ENCODE data around the gene SH3PXD2A.

The SH3PXD2A gene

DNA sequence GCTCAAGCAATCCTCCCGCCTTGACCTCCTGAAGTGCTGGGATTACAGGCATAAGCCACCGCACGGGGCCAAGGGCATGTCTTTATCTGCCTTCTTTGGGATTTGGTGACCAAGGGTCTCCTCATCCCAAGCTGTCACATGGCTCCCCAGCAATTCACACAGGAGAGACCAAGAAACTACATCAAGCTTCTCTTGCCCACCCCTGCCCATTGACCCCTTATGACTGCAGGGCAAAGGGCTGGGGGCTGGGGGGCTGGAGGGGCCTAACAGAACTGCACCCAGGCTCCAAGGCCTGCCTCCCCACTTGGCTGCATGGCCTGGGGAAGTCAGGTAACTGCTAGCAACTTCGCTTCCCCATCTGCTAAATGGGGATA is 137.1 kb downstream of the SH3PXD2A start:
- TF ChIP-seq, protein P1, sequence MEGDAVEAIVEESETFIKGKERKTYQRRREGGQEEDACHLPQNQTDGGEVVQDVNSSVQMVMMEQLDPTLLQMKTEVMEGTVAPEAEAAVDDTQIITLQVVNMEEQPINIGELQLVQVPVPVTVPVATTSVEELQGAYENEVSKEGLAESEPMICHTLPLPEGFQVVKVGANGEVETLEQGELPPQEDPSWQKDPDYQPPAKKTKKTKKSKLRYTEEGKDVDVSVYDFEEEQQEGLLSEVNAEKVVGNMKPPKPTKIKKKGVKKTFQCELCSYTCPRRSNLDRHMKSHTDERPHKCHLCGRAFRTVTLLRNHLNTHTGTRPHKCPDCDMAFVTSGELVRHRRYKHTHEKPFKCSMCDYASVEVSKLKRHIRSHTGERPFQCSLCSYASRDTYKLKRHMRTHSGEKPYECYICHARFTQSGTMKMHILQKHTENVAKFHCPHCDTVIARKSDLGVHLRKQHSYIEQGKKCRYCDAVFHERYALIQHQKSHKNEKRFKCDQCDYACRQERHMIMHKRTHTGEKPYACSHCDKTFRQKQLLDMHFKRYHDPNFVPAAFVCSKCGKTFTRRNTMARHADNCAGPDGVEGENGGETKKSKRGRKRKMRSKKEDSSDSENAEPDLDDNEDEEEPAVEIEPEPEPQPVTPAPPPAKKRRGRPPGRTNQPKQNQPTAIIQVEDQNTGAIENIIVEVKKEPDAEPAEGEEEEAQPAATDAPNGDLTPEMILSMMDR (IDR thresholded peaks at IDR 0.05; ENCODE audit: low read depth, low read length): no peak
- H3K4me3 ChIP-seq (replicated peaks in 1 of 2; ENCODE audit: low read depth in 2 of 2, low read length in 2 of 2): no peak overlapping the region
- no peak for DNase-seq (ENCODE audit: low read depth in 2 of 2)

DNA sequence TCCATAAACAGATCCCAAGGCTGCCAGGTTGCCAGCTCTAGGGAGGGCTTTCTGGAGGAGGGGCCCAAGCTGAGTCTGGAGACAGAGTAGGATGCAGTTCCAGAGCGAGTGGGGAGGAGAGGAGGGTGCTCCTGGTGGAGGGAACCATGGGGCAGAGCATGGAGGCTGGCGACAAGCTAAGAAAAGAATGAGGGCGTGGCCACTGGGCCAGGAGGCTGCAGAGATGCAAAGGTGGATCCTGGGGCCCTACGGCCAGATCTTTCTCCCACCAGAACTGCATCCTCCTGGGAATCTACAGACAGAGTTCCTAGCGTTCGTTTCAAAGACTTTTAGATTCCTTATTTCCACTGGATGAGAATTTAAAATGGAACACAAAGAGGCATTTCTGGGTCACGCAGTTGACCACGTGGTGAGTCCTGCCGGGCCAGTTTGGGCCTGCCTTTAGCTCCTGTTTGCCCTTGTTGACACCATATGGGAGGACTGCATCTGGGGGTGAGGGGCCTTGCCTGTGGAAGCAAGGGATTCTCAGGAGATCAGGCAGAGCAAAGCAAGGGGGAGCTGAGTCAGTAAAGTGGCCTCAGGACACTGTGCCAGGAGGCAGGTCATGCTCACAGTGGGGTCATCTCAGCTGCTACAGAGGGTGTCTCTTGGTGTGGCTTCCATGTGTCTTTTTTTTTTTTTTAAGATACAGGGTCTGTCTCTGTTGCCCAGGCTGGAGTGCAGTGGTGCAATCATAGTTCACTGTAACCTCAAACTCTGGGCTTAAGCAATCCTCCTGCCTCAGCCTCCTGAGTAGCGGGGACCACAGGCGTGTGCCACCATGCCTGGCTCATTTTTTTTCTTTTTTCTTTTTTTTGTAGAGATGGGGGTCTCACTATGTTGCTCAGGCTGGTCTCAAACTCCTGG is 137.8 kb downstream of the SH3PXD2A start:
- no peak for DNase-seq (ENCODE audit: low read depth in 2 of 2)
- TF ChIP-seq, protein P1 (IDR thresholded peaks at IDR 0.05; ENCODE audit: low read depth, low read length): no peak
- H3K4me3 ChIP-seq (replicated peaks in 1 of 2; ENCODE audit: low read depth in 2 of 2, low read length in 2 of 2): no peak overlapping the region

DNA sequence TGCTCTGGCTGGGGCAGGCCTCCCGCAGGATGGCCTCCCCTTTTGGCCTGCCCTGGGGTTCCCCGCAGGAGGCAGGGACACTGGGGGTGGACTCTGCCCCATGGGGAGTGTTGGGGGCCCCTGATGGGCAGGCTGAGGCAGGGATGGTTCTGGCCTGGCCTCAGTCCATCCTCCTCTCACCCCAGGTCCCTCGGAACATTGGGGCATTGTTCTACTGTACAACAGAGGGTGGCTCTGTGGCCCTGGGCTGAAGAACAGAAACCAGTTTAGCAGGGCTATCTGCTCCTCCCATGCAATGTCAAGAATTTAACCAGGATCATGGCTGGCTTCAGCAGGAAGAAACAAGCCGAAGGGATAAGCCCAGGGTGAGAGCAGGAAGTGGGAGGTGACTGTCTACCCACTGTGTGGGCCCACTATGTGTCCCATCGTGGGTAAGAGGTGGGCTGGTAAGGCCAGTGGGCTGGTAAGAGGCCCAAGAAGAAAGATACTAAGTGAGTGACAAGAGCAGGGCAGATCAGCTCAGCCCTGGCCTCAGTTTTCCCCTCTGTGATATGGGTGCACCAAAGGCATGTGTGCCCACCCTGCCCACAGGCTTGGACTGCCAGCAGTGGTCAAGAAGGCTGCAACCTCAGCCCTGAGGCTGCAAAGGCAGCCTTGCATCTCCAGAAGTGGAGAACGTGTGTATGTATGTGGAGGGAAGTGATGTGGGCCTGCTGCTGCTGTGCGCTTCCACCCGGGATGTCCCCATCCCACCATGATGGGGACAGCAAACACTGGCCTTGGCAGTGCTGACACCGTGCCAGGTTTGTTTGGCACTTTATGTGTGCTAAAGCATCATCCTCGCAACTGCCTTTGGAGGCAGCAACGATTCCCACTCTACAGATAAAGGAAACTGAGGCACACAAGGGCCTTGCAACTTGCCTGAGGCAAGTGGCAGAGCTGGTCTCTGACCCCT is 138.9 kb downstream of the SH3PXD2A start:
- peak in 1 of 2 donors; percentile 32 for DNase-seq (ENCODE audit: low read depth in 2 of 2)
- TF ChIP-seq, protein P1 (IDR thresholded peaks at IDR 0.05; ENCODE audit: low read depth, low read length): no peak
- H3K4me3 ChIP-seq (replicated peaks in 1 of 2; ENCODE audit: low read depth in 2 of 2, low read length in 2 of 2): no peak overlapping the region

DNA sequence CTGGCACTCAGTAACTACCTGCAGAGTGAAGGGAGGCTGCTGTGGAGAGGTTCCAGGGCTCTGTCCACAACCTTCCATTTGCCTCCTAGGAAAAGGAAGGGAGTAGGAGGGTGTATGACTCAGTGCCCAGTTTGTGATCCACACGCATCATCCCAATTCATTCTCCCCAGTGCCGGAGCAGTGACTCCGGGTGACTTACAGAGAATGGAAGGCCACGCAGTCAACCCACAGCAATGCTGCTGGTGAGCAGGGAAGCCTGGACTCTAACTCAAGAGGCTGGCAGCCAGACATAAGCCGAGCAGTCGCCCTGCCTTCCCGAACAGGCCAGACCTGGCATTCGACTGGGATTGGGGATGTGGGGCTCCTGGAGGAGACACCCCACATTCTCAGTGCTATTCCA is 139.9 kb downstream of the SH3PXD2A start:
- no peak overlapping the region for H3K4me3 ChIP-seq (replicated peaks in 1 of 2; ENCODE audit: low read depth in 2 of 2, low read length in 2 of 2)
- peak; percentile 44 to 77 for DNase-seq (ENCODE audit: low read depth in 2 of 2)

DNA sequence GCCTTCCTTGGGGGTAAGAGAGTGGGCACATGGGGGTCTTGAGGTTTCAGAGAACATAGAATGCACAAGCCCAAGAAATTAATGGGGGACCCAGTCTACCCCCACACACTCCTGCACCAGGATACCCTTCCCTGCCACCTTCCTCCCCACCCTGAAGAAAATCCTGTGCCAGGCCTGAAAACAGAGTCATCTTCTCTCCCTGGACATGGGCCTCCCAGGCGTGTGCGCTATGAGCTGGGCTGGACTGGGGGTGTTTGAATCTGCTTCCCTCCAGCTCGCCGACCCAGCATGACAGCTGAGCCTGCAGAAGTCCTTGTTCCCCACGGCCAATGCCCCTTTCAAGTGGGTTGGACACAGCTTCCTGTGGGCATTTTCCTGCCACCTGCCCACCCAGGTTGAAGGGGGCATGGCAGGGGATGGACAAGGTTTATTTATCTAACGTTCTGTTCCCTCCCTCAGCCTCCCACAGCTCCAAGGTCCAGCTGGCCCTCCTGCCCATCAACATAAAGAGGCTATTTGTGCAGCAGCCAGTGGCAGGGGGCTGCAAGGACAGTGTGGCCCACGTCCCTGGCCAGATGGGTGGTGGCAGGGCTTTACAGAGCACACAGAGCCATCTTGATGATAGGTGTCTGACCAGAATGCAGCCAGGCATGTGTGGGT is 141.0 kb downstream of the SH3PXD2A start:
- TF ChIP-seq, protein P1 (IDR thresholded peaks at IDR 0.05; ENCODE audit: low read depth, low read length): no peak

More for the DNA sequence above, 139.9 kb downstream of the SH3PXD2A start:
- TF ChIP-seq, protein P1 (IDR thresholded peaks at IDR 0.05; ENCODE audit: low read depth, low read length): no peak

DNA sequence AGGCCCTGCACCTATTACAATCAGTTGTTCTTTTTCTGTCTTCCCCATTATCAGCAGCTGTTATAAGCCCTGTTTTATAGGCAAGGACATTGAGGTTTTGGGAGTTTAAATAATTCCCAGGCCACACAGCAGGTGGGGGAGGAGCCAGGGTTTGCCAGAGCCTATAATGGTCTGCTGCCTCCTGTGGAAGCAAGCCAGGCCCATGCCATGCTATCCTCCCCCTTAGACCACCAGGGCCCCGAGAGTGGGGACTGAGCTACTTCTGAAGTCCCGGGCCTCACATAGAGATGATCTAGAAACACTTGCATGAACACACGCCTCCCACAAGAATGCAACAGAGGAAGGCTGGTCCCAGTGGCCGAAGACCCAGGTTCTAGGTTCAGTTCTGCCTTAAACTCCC is 141.7 kb downstream of the SH3PXD2A start:
- H3K4me3 ChIP-seq (replicated peaks in 1 of 2; ENCODE audit: low read depth in 2 of 2, low read length in 2 of 2): no peak overlapping the region
- TF ChIP-seq, protein P1 (IDR thresholded peaks at IDR 0.05; ENCODE audit: low read depth, low read length): no peak
- DNase-seq (ENCODE audit: low read depth in 2 of 2): no peak

More for the DNA sequence above, 141.0 kb downstream of the SH3PXD2A start:
- H3K4me3 ChIP-seq (replicated peaks in 1 of 2; ENCODE audit: low read depth in 2 of 2, low read length in 2 of 2): no peak overlapping the region
- no peak for DNase-seq (ENCODE audit: low read depth in 2 of 2)

All from cardiac fibroblast (primary cell).